ENCODE data around the gene RABGAP1L. TPM values are rescaled to one million over a fixed set of nuclear protein-coding genes. Genes with fewer than 3 reads are reported as not detected.

The RABGAP1L gene
- total RNA-seq, 1 donor from 2014 or later: 30.2 TPM

GRCh38 chr1:174657411-174657810 is 498.1 kb downstream of the RABGAP1L start:
- Mint-ChIP-seq H3K4me1 (ENCODE audit: unreplicated experiment) (peaks cover 2% of the 10 kb centered on the region), H3K27me3 (ENCODE audit: unreplicated experiment) (no peaks in the 10 kb centered on the region), H3K4me3 (ENCODE audit: unreplicated experiment) (no peak overlapping the region), H3K9me3 (ENCODE audit: unreplicated experiment) (no peaks in the 10 kb centered on the region), H3K27ac (ENCODE audit: unreplicated experiment) (no peak overlapping the region), H3K36me3 (ENCODE audit: low read depth, unreplicated experiment) (peaks cover 7% of the 10 kb centered on the region)
- no peak for TF ChIP-seq CTCF (IDR thresholded peaks at IDR 0.05; ENCODE audit: unreplicated experiment)
- DNase-seq (ENCODE audit: low spot score): no peak

DNA sequence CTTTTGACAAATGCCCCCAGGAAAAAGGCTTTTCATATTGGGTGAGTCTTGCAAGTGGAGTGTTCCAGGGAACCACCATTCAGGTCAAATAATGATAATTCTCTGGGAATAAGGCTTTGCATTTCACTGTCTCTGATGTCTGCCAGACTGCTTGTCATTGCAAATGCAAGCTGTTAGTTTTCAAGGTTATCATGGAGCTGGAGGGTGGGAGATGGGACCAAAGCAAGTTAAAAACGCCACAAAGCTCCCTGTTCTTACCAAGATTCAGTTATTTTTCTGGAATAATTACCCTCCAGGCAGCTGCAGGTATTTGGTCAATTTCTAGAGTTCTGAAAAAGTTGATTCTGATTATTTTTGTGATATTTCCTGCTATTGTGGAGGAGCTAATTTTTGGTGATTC is 498.6 kb downstream of the RABGAP1L start:
- Mint-ChIP-seq H3K4me1 (ENCODE audit: unreplicated experiment) (no peaks in the 10 kb centered on the region), H3K27me3 (ENCODE audit: unreplicated experiment) (no peaks in the 10 kb centered on the region), H3K4me3 (ENCODE audit: unreplicated experiment) (no peak overlapping the region), H3K36me3 (ENCODE audit: low read depth, unreplicated experiment) (peaks cover 6% of the 10 kb centered on the region), H3K27ac (ENCODE audit: unreplicated experiment) (no peak overlapping the region), H3K9me3 (ENCODE audit: unreplicated experiment) (no peaks in the 10 kb centered on the region)
- DNase-seq (ENCODE audit: low spot score): no peak
- TF ChIP-seq CTCF (IDR thresholded peaks at IDR 0.05; ENCODE audit: unreplicated experiment): no peak

GRCh38 chr1:174659823-174660222 is 500.5 kb downstream of the RABGAP1L start:
- no peak for TF ChIP-seq CTCF (IDR thresholded peaks at IDR 0.05; ENCODE audit: unreplicated experiment)

DNA sequence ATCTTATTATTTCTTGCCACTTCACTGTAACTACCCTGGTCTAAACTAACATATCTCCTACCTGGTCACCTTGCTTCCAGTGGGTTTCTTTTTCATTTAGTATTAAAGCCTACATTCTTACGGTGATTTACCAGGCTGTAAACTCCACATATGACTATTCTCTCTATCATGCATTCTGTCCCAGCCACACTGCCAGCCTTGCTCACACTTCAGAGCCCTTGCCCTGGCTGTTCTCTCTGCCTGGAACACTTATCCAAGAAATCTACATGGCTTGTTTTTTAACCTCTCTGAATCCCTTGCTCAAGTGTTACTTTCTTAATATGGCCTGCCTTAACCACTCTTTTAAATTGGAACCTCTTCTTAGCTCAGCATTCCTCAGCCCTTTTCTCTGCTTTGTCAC is 501.2 kb downstream of the RABGAP1L start:
- no peak overlapping the region for H3K27ac Mint-ChIP-seq (ENCODE audit: unreplicated experiment)
- H3K27me3 Mint-ChIP-seq (ENCODE audit: unreplicated experiment): peaks cover 2% of the 10 kb centered on the region
- no peaks in the 10 kb centered on the region for H3K9me3 Mint-ChIP-seq (ENCODE audit: unreplicated experiment)
- peaks cover 6% of the 10 kb centered on the region for H3K36me3 Mint-ChIP-seq (ENCODE audit: low read depth, unreplicated experiment)
- no peaks in the 10 kb centered on the region for H3K4me1 Mint-ChIP-seq (ENCODE audit: unreplicated experiment)
- TF ChIP-seq CTCF (IDR thresholded peaks at IDR 0.05; ENCODE audit: unreplicated experiment): no peak
- no peak for DNase-seq (ENCODE audit: low spot score)
- no peak overlapping the region for H3K4me3 Mint-ChIP-seq (ENCODE audit: unreplicated experiment)

More at GRCh38 chr1:174659823-174660222, 500.5 kb downstream of the RABGAP1L start:
- Mint-ChIP-seq H3K4me3 (ENCODE audit: unreplicated experiment) (no peak overlapping the region), H3K27ac (ENCODE audit: unreplicated experiment) (no peak overlapping the region), H3K27me3 (ENCODE audit: unreplicated experiment) (no peaks in the 10 kb centered on the region), H3K4me1 (ENCODE audit: unreplicated experiment) (no peaks in the 10 kb centered on the region), H3K36me3 (ENCODE audit: low read depth, unreplicated experiment) (peaks cover 6% of the 10 kb centered on the region), H3K9me3 (ENCODE audit: unreplicated experiment) (no peaks in the 10 kb centered on the region)
- no peak for DNase-seq (ENCODE audit: low spot score)

- no peak for TF ChIP-seq CTCF (IDR thresholded peaks at IDR 0.05; ENCODE audit: unreplicated experiment)
- peaks cover 2% of the 10 kb centered on the region for H3K27me3 Mint-ChIP-seq (ENCODE audit: unreplicated experiment)
- no peak overlapping the region for H3K4me3 Mint-ChIP-seq (ENCODE audit: unreplicated experiment)
- H3K9me3 Mint-ChIP-seq (ENCODE audit: unreplicated experiment): no peaks in the 10 kb centered on the region
- DNase-seq (ENCODE audit: low spot score): no peak
- H3K4me1 Mint-ChIP-seq (ENCODE audit: unreplicated experiment): peaks cover 14% of the 10 kb centered on the region
- H3K36me3 Mint-ChIP-seq (ENCODE audit: low read depth, unreplicated experiment): no peaks in the 10 kb centered on the region
- H3K27ac Mint-ChIP-seq (ENCODE audit: unreplicated experiment): no peak overlapping the region
These were observed 504.0 kb downstream of the RABGAP1L start for GRCh38 chr1:174663358-174663757.

All from endothelial cell (in vitro differentiated cells).